Ovary (tissue), 9 donors: ENCODE data around the gene GRM8. TPM values are rescaled to one million over a fixed set of nuclear protein-coding genes. Genes with fewer than 3 reads are reported as not detected.
"Not testable (repeated sequence)": the region's sequence is repeated elsewhere in the genome, so short reads cannot be mapped to it uniquely, and the experiment has no call there.

Experiments
- DNase-seq, 5 donors: peaks; one replicate each; pipeline ENCODE4 v3.0.0-alpha.2; 2019 to 2020
- H3K27ac ChIP-seq, 2 donors: fragments of 200-600 bp; one replicate each; pipeline versions ENCODE4 v1.5.1 to v1.8.0; 2019 to 2022
- H3K27me3 ChIP-seq: fragments of 200-600 bp; one replicate; pipeline ENCODE4 v1.8.0; 2022
- H3K36me3 ChIP-seq: fragments of 200-600 bp; sonication (generic); one replicate; pipeline ENCODE4 v1.5.1; 2019
- H3K4me1 ChIP-seq: one replicate; pipeline ENCODE4 v1.8.1; 2013; ENCODE audit warnings: mild to moderate bottlenecking, moderate library complexity; ENCODE audit not compliant: insufficient read depth
- H3K4me3 ChIP-seq: fragments of 200-600 bp; sonication (generic); one replicate; pipeline ENCODE4 v1.5.1; 2017
- H3K9me3 ChIP-seq, 2 donors: fragments of 200-600 bp in 1 of 2; sonication (generic) in 1 of 2; one replicate each; pipeline versions ENCODE4 v1.5.1 to v1.8.1; 2013 to 2019; ENCODE audit warnings: mild to moderate bottlenecking in 1 of 2, moderate library complexity in 1 of 2
- EP300 ChIP-seq: sonication (generic); formaldehyde crosslinking; IDR thresholded peaks from one replicate; pipeline ENCODE4 v1.6.1; 2017; ENCODE audit warnings: antibody characterized with exemption
- POLR2A ChIP-seq: fragments of 450-650 bp; IDR thresholded peaks from one replicate; pipeline ENCODE4 v1.6.1; 2017; ENCODE audit warnings: antibody characterized with exemption, mild to moderate bottlenecking, moderate library complexity
- WGBS, 3 donors: extraction: QIAGEN DNeasy Blood & Tissue Kit in 1 of 3; methylation state at CpG; one replicate each; pipeline versions ENCODE4 v1.1.5 to v1.1.7; 2013 to 2017; 5-methylcytosine and 5-hydroxymethylcytosine counted together
- intact Hi-C, 4 donors: fragments of 100-400 bp; cut with DNase I; formaldehyde crosslinking; loops; one replicate each; pipeline versions ENCODE4 v1.11.0 to v1.15.1; 2022 to 2023
- polyA plus RNA-seq, 2 donors: library from polyadenylated mRNA; stranded (reverse); fragments of 200-250 nt in 1 of 2; fragments of 350-450 nt in 1 of 2; fragmentation: Illumina TruSeq in 1 of 2; extraction: RNeasy Lipid Tissue Mini Kit (QIAGEN cat#74804) in 1 of 2; gene quantifications; one replicate each; pipeline ENCODE4 v1.2.3, GENCODE V29; 2013 to 2014
- total RNA-seq, 7 donors: library from RNA; depleted of rRNA in 2 of 7; stranded (reverse); fragments of >200 nt in 2 of 7; fragmentation: NEBNext Ultra II Directional in 3 of 7; extraction: Animal tissue kit (Norgen Biotek cat#: 25700) in 3 of 7; gene quantifications; one replicate each; pipeline versions ENCODE4 v1.1.0 to v1.2.4, GENCODE V29; 2016 to 2023
- TF ChIP-seq, protein P1 (sequence below), 3 donors: fragments of 450-650 bp in 2 of 3; fragments of 200-600 bp in 1 of 3; IDR thresholded peaks; one replicate each; pipeline versions ENCODE4 v1.5.1 to v1.8.0; 2016 to 2022; ENCODE audit warnings: antibody characterized with exemption in 3 of 3, mild to moderate bottlenecking in 1 of 3
- donor health status: DM: no; HTN: no; CAD: no; lungs with moderate emphysema.
- donor health status: DM: no; HTN: no; CAD: no.
- donor health status: Bipolar disorder and iron deficiency.
- donor health status: DM: yes; HTN: yes; CAD: no.
- donor health status: DM: no; HTN: no; CAD: no.
- donor health status: DM: yes; HTN: yes; CAD: no.

The GRM8 gene
- total and polyA plus RNA-seq, 9 donors = 0.38 to 4.0 (median 1.0) TPM; not detected in 1

DNA sequence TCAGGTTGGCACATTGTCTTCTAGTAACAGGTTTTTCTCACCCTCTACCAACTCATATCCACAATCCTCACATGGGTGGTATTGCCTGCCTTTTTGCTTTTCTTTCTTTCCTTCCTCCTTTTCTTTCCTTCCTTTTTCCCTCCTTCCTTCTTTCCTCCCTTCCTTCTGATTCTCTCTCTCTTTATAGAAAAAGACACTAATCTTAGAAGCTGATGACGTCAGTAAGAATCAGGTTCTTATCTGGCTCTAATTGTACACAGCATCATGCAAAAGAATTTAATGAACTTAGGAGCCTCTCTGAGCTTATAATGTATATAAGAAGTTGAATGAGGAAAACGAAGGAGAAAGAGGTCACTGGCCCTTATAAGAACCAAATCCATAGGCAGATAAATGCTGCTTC is 328.3 kb downstream of the GRM8 start:
- H3K27ac ChIP-seq = no peak overlapping the region
- 35 to 59% (median 42%) methylated on average over 2 of the region's 2 CpGs for WGBS, 3 donors

GRCh38 chr7:126911627-126912026 is 341.1 kb downstream of the GRM8 start:
- H3K9me3 ChIP-seq, H3K4me1 ChIP-seq, DNase-seq, H3K36me3 ChIP-seq, intact Hi-C loops, H3K4me3 ChIP-seq, H3K27ac ChIP-seq, H3K27me3 ChIP-seq: not testable (repeated sequence)
- 84 to 91% (median 91%) methylated on average over 4 of the region's 4 CpGs for WGBS, 3 donors

More for the DNA sequence above, 328.3 kb downstream of the GRM8 start:
- Histone ChIP-seq H3K4me3 (no peak overlapping the region), H3K36me3 (no peaks in the 10 kb centered on the region), H3K4me1 (no peaks in the 10 kb centered on the region), H3K27me3 (no peaks in the 10 kb centered on the region), H3K9me3 (no peaks in the 10 kb centered on the region)
- no peak for DNase-seq
- intact Hi-C loops = no loop called here
- TF ChIP-seq, protein P1, sequence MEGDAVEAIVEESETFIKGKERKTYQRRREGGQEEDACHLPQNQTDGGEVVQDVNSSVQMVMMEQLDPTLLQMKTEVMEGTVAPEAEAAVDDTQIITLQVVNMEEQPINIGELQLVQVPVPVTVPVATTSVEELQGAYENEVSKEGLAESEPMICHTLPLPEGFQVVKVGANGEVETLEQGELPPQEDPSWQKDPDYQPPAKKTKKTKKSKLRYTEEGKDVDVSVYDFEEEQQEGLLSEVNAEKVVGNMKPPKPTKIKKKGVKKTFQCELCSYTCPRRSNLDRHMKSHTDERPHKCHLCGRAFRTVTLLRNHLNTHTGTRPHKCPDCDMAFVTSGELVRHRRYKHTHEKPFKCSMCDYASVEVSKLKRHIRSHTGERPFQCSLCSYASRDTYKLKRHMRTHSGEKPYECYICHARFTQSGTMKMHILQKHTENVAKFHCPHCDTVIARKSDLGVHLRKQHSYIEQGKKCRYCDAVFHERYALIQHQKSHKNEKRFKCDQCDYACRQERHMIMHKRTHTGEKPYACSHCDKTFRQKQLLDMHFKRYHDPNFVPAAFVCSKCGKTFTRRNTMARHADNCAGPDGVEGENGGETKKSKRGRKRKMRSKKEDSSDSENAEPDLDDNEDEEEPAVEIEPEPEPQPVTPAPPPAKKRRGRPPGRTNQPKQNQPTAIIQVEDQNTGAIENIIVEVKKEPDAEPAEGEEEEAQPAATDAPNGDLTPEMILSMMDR (IDR thresholded peaks at IDR 0.05) = no peak
- TF ChIP-seq EP300 (no peak), POLR2A (no peak)

DNA sequence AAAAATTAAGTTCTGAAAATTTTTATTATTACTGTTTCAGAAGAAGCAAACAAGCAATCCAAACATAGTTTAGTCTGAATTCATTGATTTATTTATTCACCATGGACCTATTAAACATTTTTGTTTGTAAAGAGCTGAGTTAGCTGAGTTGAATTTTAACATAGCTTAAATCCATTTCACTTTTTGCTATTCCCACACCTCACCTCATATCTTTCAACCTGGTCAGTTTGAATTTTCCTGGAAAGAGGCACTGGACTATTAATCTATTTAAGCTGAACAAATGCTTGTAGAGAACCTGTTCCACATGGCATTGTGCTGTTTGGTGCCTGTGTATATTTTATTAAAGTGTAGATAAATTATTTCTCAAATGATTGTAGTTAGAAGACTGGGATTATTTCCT is 344.2 kb downstream of the GRM8 start:
- intact Hi-C loops, H3K4me3 ChIP-seq, H3K9me3 ChIP-seq, H3K27ac ChIP-seq, H3K27me3 ChIP-seq, DNase-seq, H3K36me3 ChIP-seq, H3K4me1 ChIP-seq: not testable (repeated sequence)

GRCh38 chr7:126907657-126908056 is 345.1 kb downstream of the GRM8 start:
- H3K4me1 ChIP-seq, H3K27me3 ChIP-seq, H3K4me3 ChIP-seq, intact Hi-C loops, H3K36me3 ChIP-seq, H3K9me3 ChIP-seq, H3K27ac ChIP-seq, DNase-seq: not testable (repeated sequence)
- 80 to 86% (median 83%) methylated on average over 6 of the region's 6 CpGs for WGBS, 3 donors

DNA sequence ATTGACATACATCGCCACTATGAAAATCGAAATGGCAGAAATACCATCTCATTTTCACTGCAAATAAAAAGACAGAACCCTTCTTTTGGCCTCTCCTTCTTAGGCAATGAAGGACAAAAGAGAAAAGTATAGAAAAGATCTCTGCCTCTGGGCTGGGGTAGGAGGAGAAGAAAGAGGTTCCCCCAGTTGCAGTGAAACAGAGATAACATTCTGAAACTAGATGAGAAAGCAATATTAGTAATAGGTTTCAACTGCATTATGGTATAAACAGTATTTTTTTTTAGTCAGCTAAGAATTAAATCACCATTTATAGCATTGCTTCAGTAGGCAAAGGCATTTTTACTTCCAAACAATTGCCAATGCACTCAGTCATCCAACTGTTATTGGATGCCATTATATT is 347.5 kb downstream of the GRM8 start:
- intact Hi-C loops, H3K4me3 ChIP-seq, H3K4me1 ChIP-seq, H3K27ac ChIP-seq, H3K9me3 ChIP-seq, DNase-seq, H3K27me3 ChIP-seq, H3K36me3 ChIP-seq: not testable (repeated sequence)
- WGBS, 3 donors = 80 to 88% (median 82%) methylated on average over 2 of the region's 2 CpGs

- not testable (repeated sequence) for H3K27me3 ChIP-seq
Measured at GRCh38 chr7:126901041-126901765, 351.5 kb downstream of the GRM8 start.

DNA sequence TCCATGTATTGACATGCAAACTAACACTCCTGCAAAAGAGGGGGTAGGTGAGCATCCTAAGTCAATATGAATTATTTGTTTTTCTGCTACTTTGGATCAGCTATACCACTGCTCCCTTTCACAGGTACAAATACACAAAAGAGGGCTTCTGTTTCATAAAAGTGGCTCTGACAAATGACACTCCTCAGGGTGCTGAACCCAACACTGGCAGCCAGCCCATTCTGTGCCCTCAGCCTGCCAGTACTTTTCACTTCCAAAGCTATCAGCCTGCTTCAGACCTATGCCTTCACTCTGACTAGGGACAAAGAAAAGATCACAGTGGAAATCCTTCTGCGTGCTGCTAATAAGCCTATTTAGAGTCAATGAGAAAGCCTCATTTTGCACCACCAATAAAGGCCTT is 364.8 kb downstream of the GRM8 start:
- H3K9me3 ChIP-seq, DNase-seq, intact Hi-C loops, H3K36me3 ChIP-seq, H3K27me3 ChIP-seq, H3K27ac ChIP-seq, H3K4me1 ChIP-seq, H3K4me3 ChIP-seq: not testable (repeated sequence)
- WGBS, 3 donors = 92 to 95% (median 95%) methylated on average over 1 of the region's 1 CpG

More at GRCh38 chr7:126901041-126901765, 351.5 kb downstream of the GRM8 start:
- intact Hi-C loops, H3K27ac ChIP-seq, H3K9me3 ChIP-seq, H3K4me3 ChIP-seq, H3K36me3 ChIP-seq, H3K4me1 ChIP-seq, DNase-seq: not testable (repeated sequence)
- 66 to 68% (median 67%) methylated on average over 6 of the region's 6 CpGs for WGBS, 3 donors

- H3K36me3 ChIP-seq, H3K4me3 ChIP-seq, H3K9me3 ChIP-seq, H3K27ac ChIP-seq, DNase-seq, H3K27me3 ChIP-seq, H3K4me1 ChIP-seq, intact Hi-C loops: not testable (repeated sequence)
- 20 to 26% (median 23%) methylated on average over 4 of the region's 4 CpGs for WGBS, 3 donors
Measured at GRCh38 chr7:126887560-126887959, 365.2 kb downstream of the GRM8 start.

- H3K27ac ChIP-seq, H3K9me3 ChIP-seq, intact Hi-C loops, H3K36me3 ChIP-seq, H3K4me3 ChIP-seq, DNase-seq, H3K4me1 ChIP-seq, H3K27me3 ChIP-seq: not testable (repeated sequence)
- WGBS, 3 donors = 85 to 94% (median 88%) methylated on average over 1 of the region's 1 CpG
Measured at GRCh38 chr7:126882730-126883129, 370.0 kb downstream of the GRM8 start.

DNA sequence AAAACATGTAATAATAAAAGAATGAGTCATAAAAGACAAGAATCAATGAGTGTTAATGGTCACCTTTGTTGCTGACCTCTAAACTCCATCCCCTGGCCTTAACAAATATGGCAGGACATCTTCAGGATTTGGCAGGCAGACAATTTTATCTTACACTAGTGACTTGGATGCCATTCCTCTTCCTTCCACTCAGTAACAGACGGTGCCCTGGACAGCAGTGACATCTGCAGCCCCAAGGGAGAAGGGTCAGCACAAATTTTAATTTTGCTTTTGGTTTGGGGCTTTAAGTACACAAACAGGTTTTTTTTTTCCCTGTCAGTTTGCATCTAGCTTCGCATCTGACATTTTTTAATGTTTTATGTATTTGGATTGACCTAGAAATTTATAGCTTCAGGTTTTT is 370.8 kb downstream of the GRM8 start:
- H3K27me3 ChIP-seq, H3K4me3 ChIP-seq, H3K27ac ChIP-seq, H3K36me3 ChIP-seq, H3K9me3 ChIP-seq, intact Hi-C loops, DNase-seq, H3K4me1 ChIP-seq: not testable (repeated sequence)
- WGBS, 3 donors = 53 to 63% (median 57%) methylated on average over 2 of the region's 2 CpGs
